GM12891 (cell line): ENCODE data around the gene TAF1B.

Experiments
- POLR2A ChIP-seq: IDR thresholded peaks from 2 replicates; pipeline ENCODE4 v1.6.1; 2011; ENCODE audit warnings: low read depth, low read length, control low read depth
- TAF1 ChIP-seq: IDR thresholded peaks from 2 replicates; pipeline ENCODE4 v1.6.1; 2011; ENCODE audit warnings: low read depth, low read length, control low read depth

DNA sequence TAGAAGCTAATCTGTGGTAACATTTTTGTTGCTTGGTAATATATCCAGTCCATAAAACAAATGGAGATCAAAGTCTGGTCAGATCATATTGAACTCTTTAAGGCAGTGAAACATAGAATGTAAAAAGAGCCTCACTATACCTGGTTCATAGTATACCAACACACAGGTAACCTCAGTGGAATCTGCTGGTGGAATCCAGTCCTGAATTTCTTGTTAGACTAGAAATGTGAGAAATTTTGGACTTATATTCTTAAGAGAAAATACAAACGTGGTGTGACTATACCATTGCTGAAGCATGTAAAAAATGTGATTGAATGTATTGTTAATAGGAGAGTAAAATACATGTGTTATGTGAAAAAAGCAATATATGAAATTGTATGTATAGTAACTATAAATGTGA, 62.1 kb downstream of the TAF1B start:
- TF ChIP-seq POLR2A (no peak), TAF1 (no peak)
